Stimulated activated CD4-positive, alpha-beta T cell treated with anti-CD3 and anti-CD28 coated beads, Interleukin-2, amount 100 ng/mL, for 48 hours (primary cell): ENCODE measurements around the gene ZNF624.
"Not testable (repeated sequence)": the region's sequence is repeated elsewhere in the genome, so short reads cannot be mapped to it uniquely, and the experiment has no call there.

Source experiments
- DNase-seq, 2 donors: peaks; one replicate each; pipeline ENCODE4 v3.0.0-alpha.2; 2020

Gene ZNF624

GRCh38 chr17:16653367-16654041 lies at the start of gene ZNF624:
Gene ZNF624 (minus strand): TSS chr17:16653850.
- peak; percentile 83 to 86 for DNase-seq

GRCh38 chr17:16697603-16698002 lies 44.0 kb upstream of the ZNF624 start:
- DNase-seq: not testable (repeated sequence)

GRCh38 chr17:16690447-16690846 lies 36.8 kb upstream of the ZNF624 start:
- DNase-seq: not testable (repeated sequence)

GRCh38 chr17:16689731-16690281 lies 36.2 kb upstream of the ZNF624 start, which contains the start of gene CCDC144A:
Gene CCDC144A (plus strand): TSS chr17:16690241. CDS start chr17:16690401, 160 bp downstream.
- DNase-seq: peak; percentile 53 to 74

- DNase-seq: not testable (repeated sequence)
Observed at GRCh38 chr17:16687151-16687550, 33.5 kb upstream of the ZNF624 start.

GRCh38 chr17:16686019-16686418 lies 32.4 kb upstream of the ZNF624 start:
- not testable (repeated sequence) for DNase-seq

GRCh38 chr17:16683290-16684138 lies 29.9 kb upstream of the ZNF624 start:
- not testable (repeated sequence) for DNase-seq

- DNase-seq: no peak
Observed at GRCh38 chr17:16676676-16677268, 23.1 kb upstream of the ZNF624 start.

GRCh38 chr17:16666907-16667636 lies 13.4 kb upstream of the ZNF624 start:
- not testable (repeated sequence) for DNase-seq

- not testable (repeated sequence) for DNase-seq
Observed at GRCh38 chr17:16666553-16666906, 12.9 kb upstream of the ZNF624 start.

GRCh38 chr17:16662936-16663335 lies 9.3 kb upstream of the ZNF624 start:
- DNase-seq: no peak

GRCh38 chr17:16661217-16661616 lies 7.6 kb upstream of the ZNF624 start:
- no peak for DNase-seq

- no peak for DNase-seq
Observed at GRCh38 chr17:16652847-16653366, 743 bp downstream of the ZNF624 start.

GRCh38 chr17:16652252-16652651 lies 1.4 kb downstream of the ZNF624 start:
- no peak for DNase-seq

GRCh38 chr17:16649585-16649984 lies 4.1 kb downstream of the ZNF624 start:
- DNase-seq: no peak

- no peak for DNase-seq
Observed at GRCh38 chr17:16639438-16639837, 14.2 kb downstream of the ZNF624 start.

- no peak for DNase-seq
Observed at GRCh38 chr17:16623282-16623681, 30.4 kb downstream of the ZNF624 start.

GRCh38 chr17:16622540-16623277 lies 30.9 kb downstream of the ZNF624 start:
- no peak for DNase-seq

GRCh38 chr17:16617481-16618060 lies 36.1 kb downstream of the ZNF624 start:
- DNase-seq: no peak

GRCh38 chr17:16599537-16599936 lies 54.1 kb downstream of the ZNF624 start:
- DNase-seq: no peak
